Measurements from ENCODE around the gene TSHZ2. TPM values are rescaled to one million over a fixed set of nuclear protein-coding genes. Genes with fewer than 3 reads are reported as not detected.

Gene TSHZ2
- total RNA-seq, 1 donor from 2014 or later, result 9.9 TPM

- Histone ChIP-seq H3K9ac (ENCODE audit: low read depth in 1 of 3, low read length in 3 of 3) (no peak overlapping the region), H3K4me3 (ENCODE audit: low read length in 3 of 3) (no peak overlapping the region), H3K4me1 (ENCODE audit: control insufficient read depth in 3 of 3, insufficient read depth in 3 of 3, low read length in 3 of 3) (no peaks in the 10 kb centered on the region), H3K36me3 (ENCODE audit: control insufficient read depth in 3 of 3, insufficient read depth in 3 of 3, low read length in 3 of 3) (no peaks in the 10 kb centered on the region), H3K27me3 (ENCODE audit: control insufficient read depth in 3 of 3, insufficient read depth in 3 of 3, low read length in 3 of 3) (no peaks in the 10 kb centered on the region), H3K9me3 (ENCODE audit: control insufficient read depth in 3 of 3, low read length in 3 of 3) (no peaks in the 10 kb centered on the region), H3K27ac (ENCODE audit: low read depth, low read length) (no peak overlapping the region)
Measured at GRCh38 chr20:53231061-53231460, 258.9 kb downstream of the TSHZ2 start.

DNA sequence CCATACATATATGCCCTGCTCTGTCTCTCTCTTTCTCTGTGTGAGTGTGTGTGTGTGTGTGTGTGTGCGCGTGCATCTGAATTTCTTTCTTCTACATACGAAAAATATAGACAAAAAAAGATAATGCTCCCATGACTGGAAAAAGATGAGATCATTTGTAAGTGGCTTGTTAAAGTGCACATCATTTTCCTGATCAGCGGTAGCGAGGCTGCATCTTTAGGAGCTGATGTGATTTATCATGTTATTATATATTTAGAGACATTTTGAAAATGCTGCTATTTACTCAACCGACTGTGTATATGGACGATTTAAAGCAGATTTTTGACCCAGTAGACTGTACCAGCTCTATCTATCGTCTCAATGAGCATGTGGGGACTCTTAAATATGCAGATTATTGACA, 265.3 kb downstream of the TSHZ2 start:
- Histone ChIP-seq H3K27ac (ENCODE audit: low read depth, low read length) (no peak overlapping the region), H3K9ac (ENCODE audit: low read depth in 1 of 3, low read length in 3 of 3) (no peak overlapping the region), H3K4me1 (ENCODE audit: control insufficient read depth in 3 of 3, insufficient read depth in 3 of 3, low read length in 3 of 3) (no peaks in the 10 kb centered on the region), H3K27me3 (ENCODE audit: control insufficient read depth in 3 of 3, insufficient read depth in 3 of 3, low read length in 3 of 3) (no peaks in the 10 kb centered on the region), H3K4me3 (ENCODE audit: low read length in 3 of 3) (no peak overlapping the region), H3K36me3 (ENCODE audit: control insufficient read depth in 3 of 3, insufficient read depth in 3 of 3, low read length in 3 of 3) (no peaks in the 10 kb centered on the region), H3K9me3 (ENCODE audit: control insufficient read depth in 3 of 3, low read length in 3 of 3) (no peaks in the 10 kb centered on the region)

- Histone ChIP-seq H3K4me3 (ENCODE audit: low read length in 3 of 3) (no peak overlapping the region), H3K36me3 (ENCODE audit: control insufficient read depth in 3 of 3, insufficient read depth in 3 of 3, low read length in 3 of 3) (no peaks in the 10 kb centered on the region), H3K27ac (ENCODE audit: low read depth, low read length) (no peak overlapping the region), H3K9me3 (ENCODE audit: control insufficient read depth in 3 of 3, low read length in 3 of 3) (no peaks in the 10 kb centered on the region), H3K9ac (ENCODE audit: low read depth in 1 of 3, low read length in 3 of 3) (no peak overlapping the region), H3K27me3 (ENCODE audit: control insufficient read depth in 3 of 3, insufficient read depth in 3 of 3, low read length in 3 of 3) (no peaks in the 10 kb centered on the region), H3K4me1 (ENCODE audit: control insufficient read depth in 3 of 3, insufficient read depth in 3 of 3, low read length in 3 of 3) (no peaks in the 10 kb centered on the region)
Measured at GRCh38 chr20:53238121-53238660, 266.0 kb downstream of the TSHZ2 start.

DNA sequence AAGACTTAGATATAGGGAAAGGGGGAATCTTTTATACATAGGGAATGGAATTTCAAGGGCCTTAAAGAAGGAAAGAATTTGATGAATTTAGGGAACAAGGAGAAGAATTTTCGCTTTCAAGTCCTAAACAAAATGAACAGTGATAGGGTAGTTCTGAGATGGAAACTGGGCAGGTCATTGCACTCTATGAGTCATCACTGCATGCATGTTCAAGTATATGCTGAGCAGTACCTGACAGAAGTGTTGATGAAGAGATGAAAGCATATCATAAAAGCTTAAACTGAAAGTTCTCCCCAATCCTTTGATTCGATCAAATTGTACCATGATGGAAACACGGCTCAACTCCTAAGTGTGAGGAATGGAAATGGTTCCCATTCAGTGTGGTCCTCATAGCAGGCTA, 271.0 kb downstream of the TSHZ2 start:
- H3K9ac ChIP-seq (ENCODE audit: low read depth in 1 of 3, low read length in 3 of 3), result no peak overlapping the region
- no peaks in the 10 kb centered on the region for H3K27me3 ChIP-seq (ENCODE audit: control insufficient read depth in 3 of 3, insufficient read depth in 3 of 3, low read length in 3 of 3)
- no peaks in the 10 kb centered on the region for H3K36me3 ChIP-seq (ENCODE audit: control insufficient read depth in 3 of 3, insufficient read depth in 3 of 3, low read length in 3 of 3)
- no peak overlapping the region for H3K27ac ChIP-seq (ENCODE audit: low read depth, low read length)
- H3K9me3 ChIP-seq (ENCODE audit: control insufficient read depth in 3 of 3, low read length in 3 of 3), result no peaks in the 10 kb centered on the region
- no peaks in the 10 kb centered on the region for H3K4me1 ChIP-seq (ENCODE audit: control insufficient read depth in 3 of 3, insufficient read depth in 3 of 3, low read length in 3 of 3)
- no peak overlapping the region for H3K4me3 ChIP-seq (ENCODE audit: low read length in 3 of 3)

DNA sequence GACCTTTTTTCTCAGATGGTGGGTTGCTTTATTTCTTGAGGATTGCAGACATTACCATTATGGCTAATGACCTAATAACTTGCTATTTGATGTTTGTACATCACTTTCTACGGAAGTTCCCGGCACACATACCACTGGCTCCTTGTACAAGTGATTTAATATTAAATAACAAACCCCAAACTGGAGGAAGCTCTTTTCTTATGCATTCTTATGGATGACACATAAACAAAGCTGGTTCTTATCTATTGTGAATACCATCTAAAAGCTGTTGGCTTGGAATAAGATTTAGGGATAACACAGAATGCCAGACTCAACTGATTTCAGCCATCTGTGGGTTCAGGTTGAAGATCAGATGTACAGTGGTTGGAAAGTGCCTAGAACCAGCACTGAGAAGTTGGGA, 272.6 kb downstream of the TSHZ2 start:
- Histone ChIP-seq H3K27me3 (ENCODE audit: control insufficient read depth in 3 of 3, insufficient read depth in 3 of 3, low read length in 3 of 3) (no peaks in the 10 kb centered on the region), H3K4me1 (ENCODE audit: control insufficient read depth in 3 of 3, insufficient read depth in 3 of 3, low read length in 3 of 3) (no peaks in the 10 kb centered on the region), H3K27ac (ENCODE audit: low read depth, low read length) (no peak overlapping the region), H3K36me3 (ENCODE audit: control insufficient read depth in 3 of 3, insufficient read depth in 3 of 3, low read length in 3 of 3) (no peaks in the 10 kb centered on the region), H3K9ac (ENCODE audit: low read depth in 1 of 3, low read length in 3 of 3) (no peak overlapping the region), H3K9me3 (ENCODE audit: control insufficient read depth in 3 of 3, low read length in 3 of 3) (no peaks in the 10 kb centered on the region), H3K4me3 (ENCODE audit: low read length in 3 of 3) (no peak overlapping the region)

DNA sequence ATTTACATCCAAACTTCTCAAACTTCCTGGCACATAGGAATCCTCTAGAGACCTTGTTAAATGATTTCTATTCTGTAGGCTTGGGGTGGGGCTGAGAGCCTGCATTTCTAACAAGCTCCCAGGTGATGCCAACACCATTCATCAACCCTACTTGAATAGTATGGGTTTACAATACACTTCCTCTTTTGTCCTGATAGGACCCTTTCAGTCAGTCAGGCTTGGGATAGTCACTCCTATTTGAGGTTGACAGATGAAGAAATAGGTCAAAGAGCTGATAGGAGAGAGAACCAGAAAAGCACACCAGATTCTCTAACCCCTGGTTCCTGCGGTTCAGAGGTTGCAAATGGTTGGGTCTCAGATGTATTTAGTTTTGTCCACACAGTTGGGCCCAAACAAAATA, 273.4 kb downstream of the TSHZ2 start:
- no peak overlapping the region for H3K27ac ChIP-seq (ENCODE audit: low read depth, low read length)
- no peaks in the 10 kb centered on the region for H3K27me3 ChIP-seq (ENCODE audit: control insufficient read depth in 3 of 3, insufficient read depth in 3 of 3, low read length in 3 of 3)
- no peak overlapping the region for H3K9ac ChIP-seq (ENCODE audit: low read depth in 1 of 3, low read length in 3 of 3)
- H3K4me1 ChIP-seq (ENCODE audit: control insufficient read depth in 3 of 3, insufficient read depth in 3 of 3, low read length in 3 of 3), result no peaks in the 10 kb centered on the region
- H3K36me3 ChIP-seq (ENCODE audit: control insufficient read depth in 3 of 3, insufficient read depth in 3 of 3, low read length in 3 of 3), result no peaks in the 10 kb centered on the region
- H3K9me3 ChIP-seq (ENCODE audit: control insufficient read depth in 3 of 3, low read length in 3 of 3), result no peaks in the 10 kb centered on the region
- H3K4me3 ChIP-seq (ENCODE audit: low read length in 3 of 3), result no peak overlapping the region

GRCh38 chr20:53247468-53248103, 275.4 kb downstream of the TSHZ2 start:
- Histone ChIP-seq H3K27ac (ENCODE audit: low read depth, low read length) (no peak overlapping the region), H3K9ac (ENCODE audit: low read depth in 1 of 3, low read length in 3 of 3) (no peak overlapping the region), H3K36me3 (ENCODE audit: control insufficient read depth in 3 of 3, insufficient read depth in 3 of 3, low read length in 3 of 3) (no peaks in the 10 kb centered on the region), H3K4me1 (ENCODE audit: control insufficient read depth in 3 of 3, insufficient read depth in 3 of 3, low read length in 3 of 3) (no peaks in the 10 kb centered on the region), H3K4me3 (ENCODE audit: low read length in 3 of 3) (no peak overlapping the region), H3K9me3 (ENCODE audit: control insufficient read depth in 3 of 3, low read length in 3 of 3) (no peaks in the 10 kb centered on the region), H3K27me3 (ENCODE audit: control insufficient read depth in 3 of 3, insufficient read depth in 3 of 3, low read length in 3 of 3) (no peaks in the 10 kb centered on the region)

DNA sequence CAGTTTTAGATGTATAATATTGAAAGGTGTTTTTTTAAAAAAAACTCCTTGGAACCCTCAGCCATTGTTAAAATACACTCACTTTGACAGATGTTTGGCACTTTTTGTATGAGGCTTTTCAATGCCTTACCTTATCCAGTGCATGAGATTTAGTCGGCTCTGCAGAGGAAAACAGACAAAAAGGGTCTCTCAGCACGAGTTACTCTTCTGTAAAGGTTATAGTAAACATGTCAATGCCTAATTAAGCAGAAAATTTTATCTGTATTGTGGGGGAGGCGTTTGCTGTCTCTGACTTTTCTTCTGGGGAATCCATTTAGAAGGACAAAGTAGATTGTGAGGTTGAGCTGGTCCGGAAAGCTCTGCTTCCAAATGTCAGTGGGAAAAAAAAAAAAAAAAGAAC, 278.3 kb downstream of the TSHZ2 start:
- Histone ChIP-seq H3K27me3 (ENCODE audit: control insufficient read depth in 3 of 3, insufficient read depth in 3 of 3, low read length in 3 of 3) (no peaks in the 10 kb centered on the region), H3K36me3 (ENCODE audit: control insufficient read depth in 3 of 3, insufficient read depth in 3 of 3, low read length in 3 of 3) (peaks cover 0 to 2% (median 0%) of the 10 kb centered on the region in 3 donors), H3K9me3 (ENCODE audit: control insufficient read depth in 3 of 3, low read length in 3 of 3) (no peaks in the 10 kb centered on the region), H3K9ac (ENCODE audit: low read depth in 1 of 3, low read length in 3 of 3) (no peak overlapping the region), H3K4me3 (ENCODE audit: low read length in 3 of 3) (no peak overlapping the region), H3K4me1 (ENCODE audit: control insufficient read depth in 3 of 3, insufficient read depth in 3 of 3, low read length in 3 of 3) (no peaks in the 10 kb centered on the region), H3K27ac (ENCODE audit: low read depth, low read length) (no peak overlapping the region)

GRCh38 chr20:53252002-53252401, 279.8 kb downstream of the TSHZ2 start:
- peaks cover 0 to 2% (median 0%) of the 10 kb centered on the region in 3 donors for H3K36me3 ChIP-seq (ENCODE audit: control insufficient read depth in 3 of 3, insufficient read depth in 3 of 3, low read length in 3 of 3)
- no peaks in the 10 kb centered on the region for H3K9me3 ChIP-seq (ENCODE audit: control insufficient read depth in 3 of 3, low read length in 3 of 3)
- no peak overlapping the region for H3K27ac ChIP-seq (ENCODE audit: low read depth, low read length)
- H3K4me3 ChIP-seq (ENCODE audit: low read length in 3 of 3), result no peak overlapping the region
- no peak overlapping the region for H3K9ac ChIP-seq (ENCODE audit: low read depth in 1 of 3, low read length in 3 of 3)
- no peaks in the 10 kb centered on the region for H3K4me1 ChIP-seq (ENCODE audit: control insufficient read depth in 3 of 3, insufficient read depth in 3 of 3, low read length in 3 of 3)
- H3K27me3 ChIP-seq (ENCODE audit: control insufficient read depth in 3 of 3, insufficient read depth in 3 of 3, low read length in 3 of 3), result no peaks in the 10 kb centered on the region

GRCh38 chr20:53253668-53254067, 281.5 kb downstream of the TSHZ2 start:
- Histone ChIP-seq H3K27ac (ENCODE audit: low read depth, low read length) (no peak overlapping the region), H3K4me1 (ENCODE audit: control insufficient read depth in 3 of 3, insufficient read depth in 3 of 3, low read length in 3 of 3) (no peaks in the 10 kb centered on the region), H3K9ac (ENCODE audit: low read depth in 1 of 3, low read length in 3 of 3) (no peak overlapping the region), H3K9me3 (ENCODE audit: control insufficient read depth in 3 of 3, low read length in 3 of 3) (no peaks in the 10 kb centered on the region), H3K4me3 (ENCODE audit: low read length in 3 of 3) (no peak overlapping the region), H3K36me3 (ENCODE audit: control insufficient read depth in 3 of 3, insufficient read depth in 3 of 3, low read length in 3 of 3) (peaks cover 0 to 2% (median 0%) of the 10 kb centered on the region in 3 donors), H3K27me3 (ENCODE audit: control insufficient read depth in 3 of 3, insufficient read depth in 3 of 3, low read length in 3 of 3) (no peaks in the 10 kb centered on the region)

All from skeletal muscle tissue (tissue), 4 donors.